ENCODE data around the gene UBE2K.
"Not testable (repeated sequence)": the region's sequence is repeated elsewhere in the genome, so short reads cannot be mapped to it uniquely, and the experiment has no call there.

Gene UBE2K

DNA sequence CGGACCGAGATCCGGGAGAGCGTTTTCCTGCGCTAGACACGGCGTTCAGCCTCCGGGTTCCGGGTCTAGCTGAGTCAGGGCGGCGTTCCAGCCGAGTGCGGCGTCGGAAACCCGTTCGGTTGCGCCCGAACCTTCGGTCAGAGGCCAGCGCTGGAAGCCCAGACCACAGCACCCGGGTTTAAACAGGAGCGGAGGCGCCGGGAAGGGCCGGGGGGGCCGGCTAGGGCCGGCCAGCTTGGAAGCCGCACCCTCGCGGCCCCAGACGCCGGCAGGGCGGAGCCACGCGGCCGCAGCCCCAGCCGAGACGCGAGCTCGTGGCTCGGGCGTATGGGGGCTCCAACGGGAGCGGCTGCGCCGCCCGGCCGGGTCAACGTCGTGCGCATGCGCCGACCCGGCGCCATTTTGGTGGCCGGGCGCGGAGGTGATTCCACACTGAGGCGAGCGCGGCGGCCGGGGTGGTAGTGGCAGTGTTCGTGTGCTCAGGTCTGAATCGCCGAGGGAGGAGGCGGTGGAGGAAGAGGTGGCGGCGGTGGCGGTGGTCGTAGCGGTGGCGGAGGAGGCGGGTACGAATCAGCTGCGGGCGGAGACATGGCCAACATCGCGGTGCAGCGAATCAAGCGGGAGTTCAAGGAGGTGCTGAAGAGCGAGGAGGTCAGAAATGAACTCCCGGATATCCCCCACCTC lies at the start of gene UBE2K:
Gene UBE2K, plus strand, starts transcription at position 397 of the 684 bp plus-strand sequence. Its CDS starts 192 bp downstream, at position 589.
- DNase-seq = peak; percentile 94

GRCh38 chr4:39648213-39648612 lies 49.7 kb upstream of the UBE2K start:
- no peak for DNase-seq

GRCh38 chr4:39648827-39649558 lies 48.9 kb upstream of the UBE2K start:
- no peak for DNase-seq

GRCh38 chr4:39649639-39650265 lies 48.2 kb upstream of the UBE2K start:
- no peak for DNase-seq

DNA sequence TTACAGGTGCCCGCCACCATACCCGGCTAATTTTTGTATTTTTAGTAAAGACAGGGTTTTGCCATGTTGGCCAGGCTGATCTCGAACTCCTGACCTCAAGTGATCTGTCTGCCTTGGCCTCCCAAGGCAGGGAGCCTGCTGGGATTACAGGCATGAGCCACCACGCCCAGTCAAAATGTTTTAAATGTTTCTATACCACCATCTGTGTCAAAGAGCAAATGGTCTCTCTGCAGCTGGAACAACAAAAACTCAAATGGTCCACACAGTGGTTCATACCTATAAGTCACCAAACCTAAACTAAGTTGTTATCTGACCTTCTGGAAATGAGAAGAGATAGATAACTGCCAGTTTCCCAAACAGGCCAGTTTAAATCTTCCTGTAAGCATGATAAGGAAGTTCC lies 46.4 kb upstream of the UBE2K start:
- DNase-seq = not testable (repeated sequence)

DNA sequence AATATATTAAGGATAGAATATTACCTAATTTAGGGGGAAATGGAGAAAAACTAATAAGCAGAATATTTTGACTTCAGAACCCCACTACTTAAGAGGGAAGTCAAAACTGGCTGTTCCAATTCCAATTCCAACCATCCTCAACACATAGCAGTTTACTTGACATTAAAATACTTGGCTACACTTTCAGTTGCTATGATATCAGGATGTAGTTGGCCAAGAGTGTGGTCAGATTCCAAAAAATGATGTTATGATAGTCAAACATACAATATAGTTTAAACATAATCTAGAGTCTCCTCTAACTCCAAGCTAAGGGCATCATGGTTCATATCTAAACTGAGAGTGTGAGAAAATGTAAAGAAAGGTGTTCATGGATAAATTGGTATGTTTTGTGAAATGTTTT lies 42.7 kb upstream of the UBE2K start:
- DNase-seq = no peak

GRCh38 chr4:39655876-39656275 lies 42.1 kb upstream of the UBE2K start:
- no peak for DNase-seq

- not testable (repeated sequence) for DNase-seq
Observed at GRCh38 chr4:39656638-39657037, 41.3 kb upstream of the UBE2K start.

- DNase-seq = no peak
Observed at GRCh38 chr4:39657465-39657864, 40.5 kb upstream of the UBE2K start.

- no peak for DNase-seq
Observed at GRCh38 chr4:39658756-39659155, 39.2 kb upstream of the UBE2K start.

DNA sequence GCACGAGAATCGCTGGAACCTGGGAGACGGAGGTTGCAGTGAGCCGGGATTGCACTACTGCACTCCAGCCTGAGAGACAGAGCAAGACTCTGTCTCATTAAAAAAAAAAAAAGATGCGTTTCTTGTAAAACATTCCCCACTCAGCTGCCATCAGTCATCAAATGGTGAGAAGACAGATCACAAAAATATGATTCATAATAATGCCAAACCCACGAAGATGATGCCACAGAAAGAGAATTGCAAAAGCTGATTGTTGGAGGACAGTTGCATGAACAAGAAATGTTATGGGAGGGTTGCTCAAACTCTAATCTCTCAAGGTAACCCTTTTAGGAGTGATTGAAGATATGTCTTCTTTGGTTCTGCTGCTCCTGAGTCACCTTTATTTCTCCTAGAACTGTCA lies 37.9 kb upstream of the UBE2K start:
- DNase-seq = no peak

GRCh38 chr4:39660757-39661156 lies 37.2 kb upstream of the UBE2K start:
- no peak for DNase-seq

DNA sequence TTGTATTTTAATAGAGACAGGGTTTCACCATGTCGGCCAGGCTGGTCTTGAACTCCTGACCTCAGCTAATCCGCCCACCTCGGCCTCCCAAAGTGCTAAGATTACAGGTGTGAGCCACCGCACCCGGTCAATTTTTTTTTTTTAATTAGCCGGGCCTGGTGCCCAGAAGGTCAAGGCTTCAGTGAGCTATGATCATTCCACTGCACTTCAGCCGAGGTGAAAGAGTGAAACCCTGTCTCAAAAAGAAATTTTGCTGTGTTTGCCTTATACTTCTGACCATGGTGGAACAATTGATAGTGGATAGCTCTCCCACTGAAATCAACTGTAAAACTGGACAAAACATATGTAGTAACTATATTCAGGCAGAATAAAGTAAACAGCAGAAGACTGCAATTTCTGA lies 35.3 kb upstream of the UBE2K start:
- no peak for DNase-seq

GRCh38 chr4:39664828-39665731 lies 32.9 kb upstream of the UBE2K start:
- no peak for DNase-seq

GRCh38 chr4:39667706-39668105 lies 30.2 kb upstream of the UBE2K start:
- no peak for DNase-seq

- DNase-seq = no peak
Observed at GRCh38 chr4:39668887-39669286, 29.0 kb upstream of the UBE2K start.

DNA sequence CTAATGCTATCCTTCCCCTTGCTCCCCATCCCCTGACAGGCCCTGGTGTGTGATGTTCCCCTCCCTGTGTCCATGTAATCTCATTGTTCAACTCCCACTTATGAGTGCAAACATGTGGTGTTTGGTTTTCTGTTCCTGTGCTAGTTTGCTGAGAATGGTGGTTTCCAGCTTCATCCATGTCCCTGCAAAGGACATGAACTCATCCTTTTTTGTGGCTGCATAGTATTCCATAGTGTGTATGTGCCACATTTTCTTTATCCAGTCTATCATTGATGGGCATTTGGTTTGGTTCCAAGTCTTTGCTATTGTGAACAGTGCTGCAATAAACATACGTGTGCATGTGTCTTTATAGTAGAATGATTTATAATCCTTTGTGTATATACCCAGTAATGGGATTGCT lies 27.6 kb upstream of the UBE2K start:
- not testable (repeated sequence) for DNase-seq

DNA sequence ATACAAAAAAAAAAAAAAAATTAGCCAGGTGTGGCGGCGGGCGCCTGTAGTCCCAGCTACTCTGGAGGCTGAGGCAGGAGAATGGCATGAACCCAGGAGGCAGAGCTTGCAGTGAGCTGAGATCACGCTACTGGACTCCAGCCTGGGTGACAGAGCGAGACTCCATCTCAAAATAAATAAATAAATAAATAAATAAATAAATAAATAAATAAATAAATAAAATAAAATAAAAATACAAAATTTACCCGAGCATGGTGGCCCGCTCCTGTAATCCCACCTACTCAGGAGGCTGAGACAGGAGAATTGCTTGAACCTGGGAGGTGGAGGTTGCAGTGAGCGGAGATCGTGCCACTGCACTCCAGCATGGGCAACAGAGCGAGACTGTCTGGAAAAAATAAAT lies 22.3 kb upstream of the UBE2K start:
- not testable (repeated sequence) for DNase-seq

GRCh38 chr4:39681003-39681402 lies 16.9 kb upstream of the UBE2K start:
- not testable (repeated sequence) for DNase-seq

- no peak for DNase-seq
Observed at GRCh38 chr4:39682138-39682537, 15.8 kb upstream of the UBE2K start.

- DNase-seq = no peak
Observed at GRCh38 chr4:39685990-39686389, 11.9 kb upstream of the UBE2K start.

GRCh38 chr4:39687014-39687413 lies 10.9 kb upstream of the UBE2K start:
- no peak for DNase-seq

DNA sequence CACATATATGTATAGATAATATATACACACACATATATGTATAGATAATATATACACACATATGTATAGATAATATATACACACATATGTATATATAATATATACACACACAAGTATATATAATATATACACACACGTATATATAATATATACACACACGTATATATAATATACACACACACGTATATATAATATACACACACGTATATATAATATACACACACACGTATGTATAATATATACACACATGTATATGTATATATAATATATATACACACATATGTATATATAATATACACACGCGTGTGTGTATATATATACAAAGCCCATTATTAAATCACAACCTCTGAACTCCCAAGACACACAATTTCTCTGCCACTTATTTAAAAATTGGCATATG lies 8.0 kb upstream of the UBE2K start:
- no peak for DNase-seq

Data from femur (tissue), 1 donor.